MM.1S (cell line): ENCODE data around the gene COPG1.

Experiments used
- DNase-seq: peaks from one replicate; pipeline ENCODE4 v3.0.0-alpha.2; 2015
- H2AFZ ChIP-seq: fragments of 300-600 bp; sonication (generic); 2 replicates; pipeline ENCODE4 v1.6.0; 2016; ENCODE audit warnings: antibody characterized with exemption, low read length
- H3F3A ChIP-seq: fragments of 300-600 bp; sonication (generic); 2 replicates; pipeline ENCODE4 v1.6.1; 2016; ENCODE audit warnings: mild to moderate bottlenecking, antibody characterized with exemption, low read length, moderate library complexity, mixed read lengths; ENCODE audit not compliant: insufficient read depth
- H3K27ac ChIP-seq: fragments of 300-600 bp; sonication (generic); 2 replicates; pipeline ENCODE4 v1.5.1; 2016; ENCODE audit warnings: mild to moderate bottlenecking, low read length
- H3K27me3 ChIP-seq: fragments of 300-600 bp; sonication (generic); replicated peaks from 2 replicates; pipeline ENCODE4 v1.6.0; 2016; ENCODE audit warnings: low read length; ENCODE audit not compliant: insufficient read depth
- H3K36me3 ChIP-seq: fragments of 300-600 bp; sonication (generic); replicated peaks from 2 replicates; pipeline ENCODE4 v1.6.1; 2016; ENCODE audit warnings: mild to moderate bottlenecking, low read length, mixed read lengths; ENCODE audit not compliant: insufficient read depth
- H3K4me1 ChIP-seq: fragments of 300-600 bp; sonication (generic); 2 replicates; pipeline ENCODE4 v1.6.1; 2016; ENCODE audit warnings: low read length, mixed read lengths
- H3K4me2 ChIP-seq: fragments of 300-600 bp; sonication (generic); 2 replicates; pipeline ENCODE4 v1.6.0; 2016; ENCODE audit warnings: low read depth, low read length
- H3K4me3 ChIP-seq: fragments of 300-600 bp; sonication (generic); 2 replicates; pipeline ENCODE4 v1.5.1; 2016; ENCODE audit warnings: low read length, mixed read lengths
- H3K79me2 ChIP-seq: fragments of 300-600 bp; sonication (generic); 2 replicates; pipeline ENCODE4 v1.6.1; 2016; ENCODE audit warnings: mixed run types, low read length, mixed read lengths
- H3K9ac ChIP-seq: fragments of 300-600 bp; sonication (generic); 2 replicates; pipeline ENCODE4 v1.6.1; 2016; ENCODE audit warnings: low read length, mixed read lengths
- H3K9me2 ChIP-seq: fragments of 300-600 bp; sonication (generic); replicated peaks from 2 replicates; pipeline ENCODE4 v1.6.1; 2016; ENCODE audit warnings: mild to moderate bottlenecking, low read length, mixed read lengths; ENCODE audit not compliant: insufficient read depth
- H3K9me3 ChIP-seq: fragments of 300-600 bp; sonication (generic); replicated peaks from 2 replicates; pipeline ENCODE4 v1.6.1; 2016; ENCODE audit warnings: mild to moderate bottlenecking, low read length, mixed read lengths; ENCODE audit not compliant: insufficient read depth
- H4K20me1 ChIP-seq: fragments of 300-600 bp; sonication (generic); 2 replicates; pipeline ENCODE4 v1.6.1; 2016; ENCODE audit warnings: mild to moderate bottlenecking, low read length, moderate library complexity, mixed read lengths; ENCODE audit not compliant: insufficient read depth
- CTCF ChIP-seq: fragments of 300-600 bp; sonication (generic); IDR thresholded peaks from 2 replicates; pipeline ENCODE4 v1.5.1; 2016; ENCODE audit warnings: antibody characterized with exemption, low read length, mixed read lengths
- EZH2 ChIP-seq: fragments of 300-600 bp; sonication (generic); optimal IDR thresholded peaks from 2 replicates; pipeline ENCODE3; 2017; ENCODE audit warnings: low read depth, mild to moderate bottlenecking, antibody characterized with exemption, low read length, mixed read lengths
- EZH2phosphoT487 ChIP-seq: fragments of 300-600 bp; sonication (generic); IDR thresholded peaks from 2 replicates; pipeline ENCODE4 v1.6.1; 2018; ENCODE audit warnings: antibody characterized with exemption, low read length

COPG1 gene

GRCh38 chr3:129276385-129276784 is 27.0 kb downstream of the COPG1 start:
- Histone ChIP-seq H3K27me3 (no peaks in the 10 kb centered on the region), H3K4me2 (peak overlapping the region; percentile 41), H3K79me2 (peaks cover 46% of the 10 kb centered on the region), H3K4me3 (0 out of 2 replicates have a peak overlapping the region, but pooled peaks have one; percentile 18), H3F3A (peaks cover 46% of the 10 kb centered on the region), H3K27ac (peak overlapping the region; percentile 90), H3K9ac (peak overlapping the region; percentile 40), H3K36me3 (no peaks in the 10 kb centered on the region; the same call in 1 of the 2 replicates), H2AFZ (no peak overlapping the region), H3K9me3 (no peaks in the 10 kb centered on the region), H3K4me1 (peaks cover 58% of the 10 kb centered on the region), H4K20me1 (no peaks in the 10 kb centered on the region), H3K9me2 (no peaks in the 10 kb centered on the region)
- DNase-seq = peak; percentile 90
- TF ChIP-seq EZH2phosphoT487 (no peak), EZH2 (no peak), CTCF (no peak)

GRCh38 chr3:129277829-129278271 is 28.4 kb downstream of the COPG1 start:
- H3K36me3 ChIP-seq = no peaks in the 10 kb centered on the region; the same call in 1 of the 2 replicates
- no peaks in the 10 kb centered on the region for H3K27me3 ChIP-seq
- H3K4me1 ChIP-seq = peaks cover 71% of the 10 kb centered on the region
- H3K9ac ChIP-seq = peak overlapping the region; percentile 100
- no peaks in the 10 kb centered on the region for H3K9me3 ChIP-seq
- peak overlapping the region; percentile 69 for H3K4me2 ChIP-seq
- TF ChIP-seq CTCF (no peak), EZH2 (no peak), EZH2phosphoT487 (no peak)
- DNase-seq = no peak
- H3F3A ChIP-seq = peaks cover 59% of the 10 kb centered on the region
- no peak overlapping the region for H2AFZ ChIP-seq
- peaks cover 47% of the 10 kb centered on the region for H3K79me2 ChIP-seq
- no peaks in the 10 kb centered on the region for H3K9me2 ChIP-seq
- no peaks in the 10 kb centered on the region for H4K20me1 ChIP-seq
- peak overlapping the region; percentile 90; the same call in 1 of the 2 replicates for H3K27ac ChIP-seq
- no peak overlapping the region for H3K4me3 ChIP-seq

- no peaks in the 10 kb centered on the region; the same call in 1 of the 2 replicates for H3K36me3 ChIP-seq
- H3K4me2 ChIP-seq = peak within 1 kb of the TSS; percentile 69
- H3K79me2 ChIP-seq = peaks cover 51% of the 10 kb centered on the region
- H3K9me3 ChIP-seq = no peaks in the 10 kb centered on the region
- 0 out of 2 replicates have a peak within 1 kb of the TSS, but pooled peaks have one; percentile 57 for H2AFZ ChIP-seq
- H3F3A ChIP-seq = peaks cover 66% of the 10 kb centered on the region
- H3K9me2 ChIP-seq = no peaks in the 10 kb centered on the region
- DNase-seq = peak; percentile 91
- no peaks in the 10 kb centered on the region for H3K27me3 ChIP-seq
- no peaks in the 10 kb centered on the region for H4K20me1 ChIP-seq
- H3K27ac ChIP-seq = peak within 1 kb of the TSS; percentile 90
- peak within 1 kb of the TSS; percentile 100 for H3K9ac ChIP-seq
- H3K4me1 ChIP-seq = peaks cover 77% of the 10 kb centered on the region
- TF ChIP-seq EZH2phosphoT487 (no peak), EZH2 (no peak), CTCF (no peak)
- H3K4me3 ChIP-seq = peak within 1 kb of the TSS; percentile 99
Measured at GRCh38 chr3:129278439-129278965, 29.1 kb downstream of the COPG1 start, which contains the start of gene HMCES. TSS of gene HMCES (plus strand) at chr3:129278870. CDS start at chr3:129279733, 863 bp downstream.
